Nephron progenitor cell (in vitro differentiated cells): ENCODE data around the gene UBFD1.
A peak's percentile ranks its signal among the peaks of the same experiment; 100 is the strongest.
"Not testable (repeated sequence)": the region's sequence is repeated elsewhere in the genome, so short reads cannot be mapped to it uniquely, and the experiment has no call there.

Experiments used
- DNase-seq: peaks from one replicate; pipeline ENCODE4 v3.0.0; 2021
- H3K27ac Mint-ChIP-seq: 2 replicates; pipeline ENCODE4 v1.8.0; 2021; ENCODE audit warnings: mild to moderate bottlenecking, moderate library complexity, mixed read lengths
- H3K27me3 Mint-ChIP-seq: 2 replicates; pipeline ENCODE4 v1.8.0; 2021; ENCODE audit warnings: mild to moderate bottlenecking, low read depth, mixed read lengths; ENCODE audit not compliant: poor library complexity
- H3K36me3 Mint-ChIP-seq: 2 replicates; pipeline ENCODE4 v1.8.0; 2021; ENCODE audit warnings: low read depth, mixed read lengths
- H3K4me1 Mint-ChIP-seq: 2 replicates; pipeline ENCODE4 v1.8.0; 2021; ENCODE audit warnings: mixed read lengths
- H3K4me3 Mint-ChIP-seq: 2 replicates; pipeline ENCODE4 v1.8.0; 2021; ENCODE audit warnings: mild to moderate bottlenecking, moderate library complexity, mixed read lengths
- H3K9me3 Mint-ChIP-seq: 2 replicates; pipeline ENCODE4 v1.8.0; 2021; ENCODE audit warnings: mild to moderate bottlenecking, moderate library complexity, mixed read lengths
- TF ChIP-seq, protein P1 (sequence below): fragments of 200-600 bp; sonication (generic); IDR thresholded peaks from 2 replicates; pipeline ENCODE4 v1.5.0; 2021; ENCODE audit warnings: antibody characterized with exemption

Gene UBFD1

DNA sequence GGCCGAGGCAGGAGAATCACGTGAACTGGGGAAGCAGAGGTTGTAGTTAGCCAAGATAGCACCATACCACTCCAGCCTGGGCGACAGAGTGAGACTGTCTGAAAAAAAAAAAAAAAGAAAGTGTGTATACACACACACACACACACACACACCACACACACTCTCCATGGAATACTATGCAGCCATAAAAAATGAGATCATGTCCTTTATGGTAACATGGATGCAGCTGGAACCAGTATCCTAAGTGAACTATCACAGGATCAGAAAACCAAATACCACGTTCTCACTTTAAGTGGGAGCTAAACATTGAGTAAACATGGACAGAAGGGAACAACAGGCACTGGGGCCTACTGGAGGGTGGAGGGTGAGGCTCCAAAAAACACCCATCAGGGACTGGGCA lies 21.8 kb downstream of the UBFD1 start:
- TF ChIP-seq, protein P1, sequence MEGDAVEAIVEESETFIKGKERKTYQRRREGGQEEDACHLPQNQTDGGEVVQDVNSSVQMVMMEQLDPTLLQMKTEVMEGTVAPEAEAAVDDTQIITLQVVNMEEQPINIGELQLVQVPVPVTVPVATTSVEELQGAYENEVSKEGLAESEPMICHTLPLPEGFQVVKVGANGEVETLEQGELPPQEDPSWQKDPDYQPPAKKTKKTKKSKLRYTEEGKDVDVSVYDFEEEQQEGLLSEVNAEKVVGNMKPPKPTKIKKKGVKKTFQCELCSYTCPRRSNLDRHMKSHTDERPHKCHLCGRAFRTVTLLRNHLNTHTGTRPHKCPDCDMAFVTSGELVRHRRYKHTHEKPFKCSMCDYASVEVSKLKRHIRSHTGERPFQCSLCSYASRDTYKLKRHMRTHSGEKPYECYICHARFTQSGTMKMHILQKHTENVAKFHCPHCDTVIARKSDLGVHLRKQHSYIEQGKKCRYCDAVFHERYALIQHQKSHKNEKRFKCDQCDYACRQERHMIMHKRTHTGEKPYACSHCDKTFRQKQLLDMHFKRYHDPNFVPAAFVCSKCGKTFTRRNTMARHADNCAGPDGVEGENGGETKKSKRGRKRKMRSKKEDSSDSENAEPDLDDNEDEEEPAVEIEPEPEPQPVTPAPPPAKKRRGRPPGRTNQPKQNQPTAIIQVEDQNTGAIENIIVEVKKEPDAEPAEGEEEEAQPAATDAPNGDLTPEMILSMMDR = no peak
- Mint-ChIP-seq H3K36me3 (peaks cover 51% of the 10 kb centered on the region), H3K9me3 (no peaks in the 10 kb centered on the region), H3K4me1 (no peaks in the 10 kb centered on the region), H3K4me3 (no peak overlapping the region), H3K27me3 (no peaks in the 10 kb centered on the region), H3K27ac (peak overlapping the region; percentile 39)
- DNase-seq = no peak

DNA sequence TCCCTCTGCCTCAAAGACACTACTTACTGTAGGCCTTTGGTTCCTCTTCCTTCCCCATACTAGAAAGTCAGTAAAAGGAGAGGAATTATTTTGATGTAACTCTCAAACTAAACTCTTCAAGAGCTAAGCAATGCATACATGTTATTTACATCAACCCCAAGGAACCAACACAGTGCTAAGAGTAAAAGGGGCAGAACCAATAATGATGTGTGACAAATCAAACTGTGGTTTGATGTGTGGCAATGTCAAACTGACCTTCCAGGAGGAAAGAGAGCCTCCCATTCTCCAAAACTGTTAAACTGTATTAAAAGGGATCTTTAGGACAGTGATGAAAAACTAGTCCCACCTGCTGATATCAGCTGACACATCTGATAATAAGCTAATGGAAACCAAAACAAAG lies 22.9 kb downstream of the UBFD1 start:
- Mint-ChIP-seq H3K4me1 (no peaks in the 10 kb centered on the region), H3K9me3 (no peaks in the 10 kb centered on the region), H3K27ac (peak overlapping the region; percentile 60), H3K27me3 (no peaks in the 10 kb centered on the region), H3K36me3 (peaks cover 50% of the 10 kb centered on the region), H3K4me3 (no peak overlapping the region)
- TF ChIP-seq, protein P1 = no peak
- DNase-seq = no peak

DNA sequence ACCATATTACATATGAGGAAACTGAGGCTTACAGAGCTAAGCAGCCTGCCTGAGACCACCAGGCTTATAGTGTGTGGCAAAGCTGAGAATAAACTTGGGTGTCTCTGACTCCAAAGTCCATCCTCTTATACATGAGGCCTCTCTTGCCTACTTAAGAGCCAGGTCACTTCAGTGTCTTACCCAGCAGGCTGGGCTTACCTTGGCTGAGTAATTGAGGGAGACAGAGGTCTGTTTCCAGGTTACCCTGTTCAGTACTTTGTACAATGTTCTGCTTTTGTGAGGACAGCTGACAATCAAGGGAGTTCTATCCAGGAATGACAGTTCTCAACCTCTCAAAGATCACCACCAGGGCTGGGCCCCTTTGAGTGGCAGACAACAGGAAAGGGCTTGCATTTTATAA lies 24.2 kb downstream of the UBFD1 start:
- no peak for DNase-seq
- TF ChIP-seq, protein P1 = no peak
- Mint-ChIP-seq H3K36me3 (peaks cover 49% of the 10 kb centered on the region), H3K27ac (no peak overlapping the region), H3K4me3 (no peak overlapping the region), H3K4me1 (no peaks in the 10 kb centered on the region), H3K9me3 (no peaks in the 10 kb centered on the region), H3K27me3 (no peaks in the 10 kb centered on the region)

DNA sequence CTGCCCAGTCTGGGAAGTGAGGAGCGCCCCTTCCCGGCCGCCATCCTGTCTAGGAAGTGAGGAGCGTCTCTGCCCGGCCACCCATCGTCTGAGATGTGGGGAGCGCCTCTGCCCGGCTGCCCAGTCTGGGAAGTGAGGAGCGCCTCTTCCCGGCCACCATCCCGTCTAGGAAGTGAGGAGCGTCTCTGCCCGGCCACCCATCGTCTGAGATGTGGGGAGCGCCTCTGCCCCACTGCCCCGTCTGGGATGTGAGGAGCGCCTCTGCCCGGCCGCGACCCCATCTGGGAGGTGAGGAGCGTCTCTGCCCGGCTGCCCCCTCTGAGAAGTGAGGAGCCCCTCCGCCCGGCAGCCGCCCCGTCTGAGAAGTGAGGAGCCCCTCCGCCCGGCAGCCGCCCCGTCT lies 25.7 kb downstream of the UBFD1 start:
- H3K36me3 Mint-ChIP-seq = peaks cover 44% of the 10 kb centered on the region
- H3K4me1 Mint-ChIP-seq, H3K27me3 Mint-ChIP-seq, DNase-seq, H3K9me3 Mint-ChIP-seq, H3K4me3 Mint-ChIP-seq, H3K27ac Mint-ChIP-seq: not testable (repeated sequence)

DNA sequence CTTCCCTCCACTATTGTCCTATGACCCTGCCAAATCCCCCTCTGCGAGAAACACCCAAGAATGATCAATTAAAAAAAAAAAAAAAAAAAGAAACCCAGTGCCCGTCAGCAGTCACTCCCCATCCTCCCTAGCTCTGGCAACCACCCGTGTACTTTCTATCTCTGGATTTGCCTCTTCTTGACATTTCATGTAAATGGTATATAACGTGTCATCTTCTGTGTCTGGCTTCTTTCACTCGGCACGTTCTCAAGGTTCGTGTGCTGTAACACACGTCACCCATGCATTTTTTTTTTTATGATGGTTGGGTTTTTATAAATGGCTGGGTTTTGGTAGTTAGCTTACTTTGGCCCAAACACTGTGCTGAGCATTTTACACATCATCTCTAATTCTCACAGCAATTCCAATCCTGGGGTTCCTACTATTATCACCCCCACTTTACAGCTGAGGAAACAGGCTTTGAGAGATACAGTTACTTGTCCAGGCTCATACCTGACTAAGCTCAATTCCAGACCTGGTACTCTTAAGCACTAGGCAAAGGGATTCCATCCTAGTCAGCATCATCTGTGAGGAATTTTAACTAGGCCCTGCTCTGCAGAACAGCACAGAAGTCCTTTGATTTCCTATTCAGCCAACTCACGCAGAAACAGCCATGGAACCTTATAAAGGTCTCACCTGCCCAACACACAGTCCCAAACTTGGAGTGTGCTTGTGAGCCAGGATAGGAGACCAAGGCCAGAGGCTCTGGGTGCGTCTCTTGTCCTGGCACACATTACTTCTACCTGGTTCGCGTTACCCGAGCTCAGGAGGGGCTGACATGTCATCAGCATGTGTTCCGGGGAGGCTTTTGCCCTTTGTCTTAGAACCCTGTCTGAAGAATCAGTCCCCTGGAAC lies 26.9 kb downstream of the UBFD1 start:
- peaks cover 42% of the 10 kb centered on the region for H3K36me3 Mint-ChIP-seq
- no peaks in the 10 kb centered on the region for H3K27me3 Mint-ChIP-seq
- H3K4me1 Mint-ChIP-seq = no peaks in the 10 kb centered on the region
- no peaks in the 10 kb centered on the region for H3K9me3 Mint-ChIP-seq
- no peak for DNase-seq
- no peak overlapping the region for H3K27ac Mint-ChIP-seq
- H3K4me3 Mint-ChIP-seq = no peak overlapping the region
- TF ChIP-seq, protein P1 = no peak

DNA sequence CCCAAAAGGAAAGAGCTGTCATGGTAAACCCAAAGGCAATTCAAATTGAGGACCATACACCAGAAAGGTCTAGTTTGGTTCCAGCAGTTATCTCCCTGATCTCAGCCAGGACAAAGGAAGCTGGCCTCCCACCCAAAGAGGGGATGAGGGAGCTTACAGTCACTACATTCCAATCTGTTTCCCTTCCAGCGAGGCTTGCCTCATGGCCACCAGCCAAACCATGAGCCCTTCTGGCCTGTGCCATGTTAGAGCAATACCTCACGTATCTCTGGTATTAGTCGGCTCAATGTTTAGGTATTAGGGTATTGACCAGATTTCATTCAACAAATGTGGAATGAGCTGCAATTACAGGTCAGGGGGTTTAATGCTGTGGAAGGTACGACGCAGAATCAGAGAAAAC lies 30.2 kb downstream of the UBFD1 start:
- Mint-ChIP-seq H3K27me3 (no peaks in the 10 kb centered on the region), H3K4me3 (no peak overlapping the region), H3K9me3 (no peaks in the 10 kb centered on the region), H3K4me1 (no peaks in the 10 kb centered on the region), H3K36me3 (peaks cover 48% of the 10 kb centered on the region), H3K27ac (no peak overlapping the region)
- DNase-seq = no peak
- TF ChIP-seq, protein P1 = no peak
